ENCODE results near the gene OR6N2.

OR6N2 gene

GRCh38 chr1:158793604-158794003, 12.6 kb upstream of the OR6N2 start:
- in situ Hi-C loops (cut with MboI; ENCODE audit: low pct_unique_long_range_greater_than_20kb, low sequenced_read_pairs) = loop anchor here (25.0 kb wide), 1 partner anchor 194 kb away; no protein-coding TSS in a partner anchor
- no peak for DNase-seq

DNA sequence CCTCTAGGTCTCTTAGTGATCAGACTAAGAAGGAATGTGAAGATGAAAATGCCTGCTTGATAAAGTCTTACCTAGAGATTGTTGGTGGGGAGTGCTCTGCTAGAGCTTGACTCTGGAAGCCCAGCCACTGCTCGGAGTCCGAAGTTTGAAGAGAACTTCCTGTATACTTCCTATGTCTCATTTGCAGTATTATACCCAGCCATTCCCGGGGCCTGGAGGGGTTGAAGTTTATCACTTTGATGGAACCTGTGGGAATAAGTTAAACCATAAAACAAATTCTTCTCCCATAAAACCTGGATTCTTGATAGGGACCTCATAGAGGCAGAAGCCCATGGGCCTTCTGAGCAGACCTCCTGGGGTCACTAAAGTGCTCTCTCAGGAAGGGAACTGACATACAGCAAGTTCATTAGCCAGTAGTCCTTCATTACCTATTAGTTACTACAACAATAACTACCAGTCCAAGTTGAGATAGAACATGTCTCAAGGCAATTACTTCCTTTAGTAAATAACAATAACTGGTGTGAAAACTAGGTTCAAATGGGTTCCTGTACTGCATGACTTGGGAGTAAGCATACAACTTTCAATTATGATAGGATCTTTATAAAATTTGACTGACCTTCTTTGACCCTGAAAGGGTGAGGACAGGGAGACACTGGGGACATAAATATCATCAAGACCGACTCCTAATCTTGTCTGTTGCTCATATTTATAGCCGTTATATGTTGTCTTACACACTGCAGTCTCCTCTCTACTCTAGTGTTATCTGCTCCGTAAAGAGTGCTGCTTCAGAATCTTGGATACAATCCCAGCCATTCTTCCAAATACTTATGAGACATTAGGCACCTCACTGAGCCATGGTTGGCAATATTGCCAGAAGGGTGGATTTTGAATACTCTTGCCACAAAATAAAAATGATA, 8.8 kb downstream of the OR6N2 start, which contains the start of gene OR6N1:
TSS of gene OR6N1 (minus strand) at position 246 of the 917 bp plus-strand sequence. CDS start 5,513 bp downstream, outside the sequence.
- in situ Hi-C loops (cut with MboI; ENCODE audit: low pct_unique_long_range_greater_than_20kb, low sequenced_read_pairs) = no loop called here
- no peak for DNase-seq

GRCh38 chr1:158754420-158754819, 26.6 kb downstream of the OR6N2 start, which contains the start of gene OR6K6:
Gene OR6K6, plus strand, starts transcription at chr1:158754720. Its CDS starts 168 bp downstream, at chr1:158754888.
- in situ Hi-C loops (cut with MboI; ENCODE audit: low pct_unique_long_range_greater_than_20kb, low sequenced_read_pairs) = no loop called here
- DNase-seq = no peak

- in situ Hi-C loops (cut with MboI; ENCODE audit: low pct_unique_long_range_greater_than_20kb, low sequenced_read_pairs) = no loop called here
- no peak for DNase-seq
Measured at GRCh38 chr1:158752155-158752712, 28.8 kb downstream of the OR6N2 start.

DNA sequence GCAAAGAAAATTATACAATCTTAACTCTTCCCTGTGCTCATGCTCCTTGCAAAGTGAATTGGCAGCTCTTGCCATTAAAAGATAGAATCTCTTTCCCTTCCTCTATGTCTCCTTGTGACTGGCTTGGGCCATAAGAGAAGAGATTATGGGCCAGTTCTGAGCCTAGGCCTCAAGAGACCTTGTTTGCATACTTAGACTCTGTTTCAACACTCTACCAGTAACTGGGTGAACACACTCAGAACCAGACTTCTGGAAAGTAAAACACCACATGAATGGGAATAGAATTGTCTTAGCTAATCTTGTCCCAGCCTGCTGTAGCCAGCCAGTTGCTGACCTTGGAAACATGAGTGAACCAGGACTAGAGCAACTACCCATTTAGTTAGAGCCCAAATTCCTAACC, 45.2 kb downstream of the OR6N2 start:
- in situ Hi-C loops (cut with MboI; ENCODE audit: low pct_unique_long_range_greater_than_20kb, low sequenced_read_pairs) = no loop called here
- no peak for DNase-seq

DNA sequence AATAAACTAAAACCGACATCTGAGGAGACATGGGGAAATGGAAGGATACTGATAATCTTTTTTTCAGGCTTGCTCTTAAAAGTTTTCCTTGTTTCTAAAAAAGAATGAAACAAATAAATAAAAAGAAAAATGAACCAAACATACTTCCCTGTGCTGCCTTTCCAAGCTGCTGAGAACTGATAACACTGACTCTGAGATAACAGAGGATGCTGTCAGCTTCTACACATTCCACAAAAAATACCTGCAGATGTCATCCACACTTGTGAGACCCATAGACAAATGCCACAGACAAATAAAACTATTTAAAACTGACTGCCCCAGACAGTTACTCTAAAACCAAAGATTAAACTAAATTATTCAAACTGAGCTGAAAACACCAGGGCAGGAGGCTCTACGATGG, 48.5 kb downstream of the OR6N2 start:
- in situ Hi-C loops (cut with MboI; ENCODE audit: low pct_unique_long_range_greater_than_20kb, low sequenced_read_pairs) = no loop called here
- DNase-seq = no peak

- in situ Hi-C loops (cut with MboI; ENCODE audit: low pct_unique_long_range_greater_than_20kb, low sequenced_read_pairs) = no loop called here
- no peak for DNase-seq
Measured at GRCh38 chr1:158731707-158732106, 49.3 kb downstream of the OR6N2 start.

- in situ Hi-C loops (cut with MboI; ENCODE audit: low pct_unique_long_range_greater_than_20kb, low sequenced_read_pairs) = no loop called here
- no peak for DNase-seq
Measured at GRCh38 chr1:158730453-158730852, 50.6 kb downstream of the OR6N2 start.

GRCh38 chr1:158728510-158729225, 52.3 kb downstream of the OR6N2 start:
- DNase-seq = no peak
- in situ Hi-C loops (cut with MboI; ENCODE audit: low pct_unique_long_range_greater_than_20kb, low sequenced_read_pairs) = no loop called here

DNA sequence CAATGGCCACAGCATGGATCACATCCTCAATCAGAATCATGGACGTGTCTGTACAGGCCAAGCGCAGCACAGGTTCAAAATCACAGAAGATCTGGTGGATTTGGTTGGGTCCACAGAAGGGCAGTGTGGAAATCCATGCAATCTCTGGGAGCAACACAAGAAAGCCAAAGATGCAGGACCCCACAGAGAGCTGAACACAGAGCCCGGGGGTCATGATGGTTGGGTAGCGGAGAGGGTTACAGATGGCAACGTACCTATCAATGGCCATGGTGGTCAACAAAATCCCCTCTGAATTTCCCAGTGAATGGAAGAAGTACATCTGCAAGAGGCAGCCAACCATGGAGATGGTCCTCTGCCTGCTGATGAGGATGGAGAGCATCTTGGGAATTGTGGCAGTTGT, 56.6 kb downstream of the OR6N2 start:
- DNase-seq = no peak
- in situ Hi-C loops (cut with MboI; ENCODE audit: low pct_unique_long_range_greater_than_20kb, low sequenced_read_pairs) = no loop called here
